Fibroblast of villous mesenchyme (primary cell): ENCODE data around the gene ITGA7. TPM values are rescaled to one million over a fixed set of nuclear protein-coding genes. Genes with fewer than 3 reads are reported as not detected.

Source experiments
- DNase-seq: peaks from one replicate; pipeline ENCODE4 v3.0.0-alpha.2; 2010; ENCODE audit warnings: low read depth
- H3K4me3 ChIP-seq: 2 replicates; pipeline ENCODE4 v1.5.1; 2011; ENCODE audit warnings: low read depth, mild to moderate bottlenecking, low read length
- total RNA-seq: library from RNA; depleted of rRNA; stranded (reverse); fragments of >200 nt; gene quantifications from 2 replicates; pipeline ENCODE4 v1.2.3, GENCODE V29; 2012
- TF ChIP-seq, protein P1 (sequence below): IDR thresholded peaks from 2 replicates; pipeline ENCODE4 v1.5.1; 2012; ENCODE audit warnings: low read depth, mild to moderate bottlenecking, low read length; ENCODE audit not compliant: insufficient read depth

The ITGA7 gene
- total RNA-seq, 1 donor: 1.3 TPM

GRCh38 chr12:55698965-55699364 is 8.7 kb downstream of the ITGA7 start:
- no peak overlapping the region for H3K4me3 ChIP-seq
- no peak for DNase-seq
- TF ChIP-seq, protein P1, sequence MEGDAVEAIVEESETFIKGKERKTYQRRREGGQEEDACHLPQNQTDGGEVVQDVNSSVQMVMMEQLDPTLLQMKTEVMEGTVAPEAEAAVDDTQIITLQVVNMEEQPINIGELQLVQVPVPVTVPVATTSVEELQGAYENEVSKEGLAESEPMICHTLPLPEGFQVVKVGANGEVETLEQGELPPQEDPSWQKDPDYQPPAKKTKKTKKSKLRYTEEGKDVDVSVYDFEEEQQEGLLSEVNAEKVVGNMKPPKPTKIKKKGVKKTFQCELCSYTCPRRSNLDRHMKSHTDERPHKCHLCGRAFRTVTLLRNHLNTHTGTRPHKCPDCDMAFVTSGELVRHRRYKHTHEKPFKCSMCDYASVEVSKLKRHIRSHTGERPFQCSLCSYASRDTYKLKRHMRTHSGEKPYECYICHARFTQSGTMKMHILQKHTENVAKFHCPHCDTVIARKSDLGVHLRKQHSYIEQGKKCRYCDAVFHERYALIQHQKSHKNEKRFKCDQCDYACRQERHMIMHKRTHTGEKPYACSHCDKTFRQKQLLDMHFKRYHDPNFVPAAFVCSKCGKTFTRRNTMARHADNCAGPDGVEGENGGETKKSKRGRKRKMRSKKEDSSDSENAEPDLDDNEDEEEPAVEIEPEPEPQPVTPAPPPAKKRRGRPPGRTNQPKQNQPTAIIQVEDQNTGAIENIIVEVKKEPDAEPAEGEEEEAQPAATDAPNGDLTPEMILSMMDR: no peak

DNA sequence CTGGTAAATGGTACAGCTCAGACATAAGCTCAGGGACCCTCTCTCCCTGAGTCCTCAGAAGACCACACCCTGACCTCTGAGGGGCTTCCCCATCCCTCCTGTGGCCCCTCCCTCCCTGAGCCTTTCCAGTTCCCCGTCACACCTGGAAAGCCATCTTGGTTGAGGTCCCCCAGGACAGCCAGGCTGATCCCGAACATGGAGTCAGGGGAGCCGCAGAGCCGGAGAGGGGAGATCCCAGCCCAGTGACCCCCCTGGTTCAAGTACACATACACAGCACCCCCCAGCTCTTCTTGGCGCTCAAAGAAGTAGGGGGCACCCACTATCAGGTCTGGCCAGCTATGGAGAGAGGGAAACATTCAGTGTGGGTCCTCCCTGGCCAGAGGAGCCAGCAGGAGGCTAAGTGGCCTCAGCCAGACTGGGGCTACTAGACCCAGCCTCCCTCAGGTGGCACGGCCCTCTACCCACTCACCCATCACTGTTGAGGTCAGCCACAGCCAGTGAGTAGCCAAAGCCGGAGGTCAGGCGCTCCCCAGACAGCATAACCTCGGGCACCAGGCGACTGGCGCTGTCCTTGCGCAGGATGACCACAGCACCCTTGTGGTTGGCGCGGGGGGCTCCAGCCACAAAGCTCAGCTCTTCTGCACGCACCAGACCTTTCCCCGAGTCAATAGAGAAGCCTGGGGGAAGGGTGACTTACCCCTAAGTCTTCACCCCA is 9.3 kb downstream of the ITGA7 start:
- H3K4me3 ChIP-seq: no peak overlapping the region
- DNase-seq: no peak
- TF ChIP-seq, protein P1: no peak

DNA sequence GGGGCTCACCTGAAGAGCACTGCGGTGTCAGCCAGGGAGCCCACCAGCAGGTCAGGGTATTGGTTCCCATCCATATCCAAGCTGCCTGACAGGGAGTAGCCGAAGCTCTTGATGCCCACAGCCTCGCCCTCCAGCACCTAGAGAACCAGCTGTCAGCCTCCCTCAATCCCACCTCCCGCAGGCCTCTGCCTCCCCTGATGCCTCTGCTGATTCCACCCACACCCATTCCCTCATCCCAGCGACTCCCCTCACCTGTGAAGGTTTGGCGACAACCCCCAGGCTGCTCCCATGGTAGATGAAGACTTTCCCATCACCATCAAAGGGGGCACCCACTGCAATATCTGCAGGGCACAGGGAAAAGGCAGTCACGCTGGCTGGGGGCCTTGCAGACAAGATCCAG is 10.0 kb downstream of the ITGA7 start:
- TF ChIP-seq, protein P1: no peak
- H3K4me3 ChIP-seq: no peak overlapping the region
- no peak for DNase-seq

DNA sequence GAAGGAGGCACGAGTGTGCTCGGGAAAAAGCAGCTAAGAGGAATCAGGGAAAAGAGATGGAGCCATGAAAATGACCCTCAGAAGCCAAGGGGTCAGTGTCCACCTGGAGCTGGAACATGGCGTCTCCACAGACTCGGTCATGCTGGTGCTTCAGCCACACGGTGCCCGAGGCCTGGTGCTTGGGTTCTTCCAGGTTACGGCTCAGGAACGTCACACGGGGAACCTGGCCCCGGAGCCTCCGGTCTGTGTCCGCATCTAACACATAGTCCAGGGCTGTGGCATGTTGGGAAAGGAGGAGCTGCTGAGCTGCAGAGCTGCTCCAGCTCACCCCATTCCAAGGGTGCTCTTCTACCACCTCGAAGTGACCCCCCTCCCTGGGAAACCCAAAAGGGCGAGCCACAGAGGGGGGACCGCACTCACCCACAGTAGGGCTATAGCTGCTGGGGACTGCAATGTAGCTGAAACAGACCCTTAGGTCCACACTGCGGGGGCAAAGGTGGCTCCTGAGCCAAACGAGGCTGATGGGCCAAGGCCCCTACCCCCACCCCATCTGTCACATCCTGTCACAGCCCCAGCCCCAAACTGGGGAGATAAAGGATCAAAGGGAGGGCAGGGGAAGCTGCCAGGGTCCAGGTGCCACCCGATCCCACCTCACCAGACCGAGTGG is 10.8 kb downstream of the ITGA7 start:
- TF ChIP-seq, protein P1: no peak
- DNase-seq: no peak
- H3K4me3 ChIP-seq: no peak overlapping the region

DNA sequence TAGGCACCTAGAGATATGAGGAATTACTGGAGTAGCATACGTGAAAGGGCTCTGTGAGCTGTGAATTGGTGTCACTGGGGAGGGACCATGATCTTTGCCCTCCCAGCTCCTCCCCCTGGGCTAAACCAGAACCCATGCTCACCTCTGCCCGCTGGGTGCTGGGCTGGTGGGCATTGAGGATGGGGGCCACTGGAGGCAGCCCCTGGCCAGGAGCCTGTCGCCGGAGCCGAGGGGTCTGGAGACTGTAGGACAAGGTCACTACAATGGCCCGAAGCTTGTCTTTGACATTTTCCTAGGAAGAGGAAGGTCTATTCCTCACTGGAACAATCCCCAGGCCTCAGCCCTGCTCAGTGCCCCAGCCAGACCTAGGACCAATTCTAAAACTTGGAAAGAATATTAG is 11.6 kb downstream of the ITGA7 start:
- H3K4me3 ChIP-seq: no peak overlapping the region
- no peak for DNase-seq
- TF ChIP-seq, protein P1: no peak

- TF ChIP-seq, protein P1: no peak
- no peak for DNase-seq
- H3K4me3 ChIP-seq: no peak overlapping the region
Observed at GRCh38 chr12:55695349-55695748, 12.4 kb downstream of the ITGA7 start.

- no peak for DNase-seq
Observed at GRCh38 chr12:55694651-55695050, 13.1 kb downstream of the ITGA7 start.

More at GRCh38 chr12:55694651-55695050, 13.1 kb downstream of the ITGA7 start:
- no peak overlapping the region for H3K4me3 ChIP-seq
- TF ChIP-seq, protein P1: no peak
